Measurements from ENCODE around the gene HPDL.

DNA sequence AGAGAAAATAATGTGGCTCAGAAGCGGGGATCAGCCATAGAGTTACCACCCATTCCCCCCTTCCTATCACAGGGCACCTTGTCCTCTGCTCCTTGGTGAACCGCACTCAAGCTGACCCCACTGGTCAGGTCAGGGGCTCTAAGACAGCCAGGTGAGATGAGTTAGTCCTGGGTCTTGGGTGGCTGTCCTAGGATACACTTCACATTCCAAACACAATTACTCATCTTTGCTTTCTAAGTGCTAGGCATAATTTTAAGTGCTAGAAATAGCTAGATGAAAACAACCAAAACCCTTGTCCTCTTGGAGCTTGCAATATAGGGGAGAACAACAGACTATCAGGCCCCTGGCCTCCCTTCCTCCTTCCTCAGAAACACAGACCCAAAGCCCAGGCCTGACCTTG lies 21.3 kb downstream of the HPDL start:
- TF ChIP-seq, protein P1, sequence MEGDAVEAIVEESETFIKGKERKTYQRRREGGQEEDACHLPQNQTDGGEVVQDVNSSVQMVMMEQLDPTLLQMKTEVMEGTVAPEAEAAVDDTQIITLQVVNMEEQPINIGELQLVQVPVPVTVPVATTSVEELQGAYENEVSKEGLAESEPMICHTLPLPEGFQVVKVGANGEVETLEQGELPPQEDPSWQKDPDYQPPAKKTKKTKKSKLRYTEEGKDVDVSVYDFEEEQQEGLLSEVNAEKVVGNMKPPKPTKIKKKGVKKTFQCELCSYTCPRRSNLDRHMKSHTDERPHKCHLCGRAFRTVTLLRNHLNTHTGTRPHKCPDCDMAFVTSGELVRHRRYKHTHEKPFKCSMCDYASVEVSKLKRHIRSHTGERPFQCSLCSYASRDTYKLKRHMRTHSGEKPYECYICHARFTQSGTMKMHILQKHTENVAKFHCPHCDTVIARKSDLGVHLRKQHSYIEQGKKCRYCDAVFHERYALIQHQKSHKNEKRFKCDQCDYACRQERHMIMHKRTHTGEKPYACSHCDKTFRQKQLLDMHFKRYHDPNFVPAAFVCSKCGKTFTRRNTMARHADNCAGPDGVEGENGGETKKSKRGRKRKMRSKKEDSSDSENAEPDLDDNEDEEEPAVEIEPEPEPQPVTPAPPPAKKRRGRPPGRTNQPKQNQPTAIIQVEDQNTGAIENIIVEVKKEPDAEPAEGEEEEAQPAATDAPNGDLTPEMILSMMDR (optimal IDR thresholded peaks at IDR 0.05 in 1 of 3, IDR thresholded peaks at IDR 0.05 in 1 of 3, conservative IDR thresholded peaks at IDR 0.05 in 1 of 3; ENCODE audit: extremely low read depth in 1 of 3, insufficient read depth in 2 of 3, low read length in 3 of 3): no peak
- TF ChIP-seq EZH2 (IDR thresholded peaks at IDR 0.05; ENCODE audit: low read length): no peak
